ENCODE results near the gene GORASP1.

Gene GORASP1

DNA sequence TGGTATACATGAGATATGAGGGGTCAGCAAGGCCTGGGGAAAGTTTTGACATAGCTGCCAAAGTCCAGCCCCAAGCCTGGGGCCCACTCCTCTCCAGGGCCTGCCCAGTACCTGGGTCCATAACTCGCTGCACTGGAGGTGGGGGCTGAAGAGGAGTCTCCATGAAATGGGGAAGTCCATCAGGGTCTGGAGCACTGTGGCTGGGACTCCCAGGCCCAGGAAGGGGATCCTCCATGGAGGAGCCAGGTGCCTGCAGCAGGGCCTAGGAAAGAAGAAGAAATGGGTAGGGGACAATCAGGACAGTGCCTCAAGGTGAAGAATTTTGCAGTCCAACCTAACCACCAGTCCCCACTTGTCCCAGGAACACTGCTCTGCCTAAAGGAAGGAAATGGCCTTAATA, 8.2 kb downstream of the GORASP1 start:
- no peak overlapping the region for H3K27ac ChIP-seq
- TF ChIP-seq ZFX (IDR thresholded peaks at IDR 0.05) (no peak), CTCF (conservative IDR thresholded peaks at IDR 0.05) (no peak)

DNA sequence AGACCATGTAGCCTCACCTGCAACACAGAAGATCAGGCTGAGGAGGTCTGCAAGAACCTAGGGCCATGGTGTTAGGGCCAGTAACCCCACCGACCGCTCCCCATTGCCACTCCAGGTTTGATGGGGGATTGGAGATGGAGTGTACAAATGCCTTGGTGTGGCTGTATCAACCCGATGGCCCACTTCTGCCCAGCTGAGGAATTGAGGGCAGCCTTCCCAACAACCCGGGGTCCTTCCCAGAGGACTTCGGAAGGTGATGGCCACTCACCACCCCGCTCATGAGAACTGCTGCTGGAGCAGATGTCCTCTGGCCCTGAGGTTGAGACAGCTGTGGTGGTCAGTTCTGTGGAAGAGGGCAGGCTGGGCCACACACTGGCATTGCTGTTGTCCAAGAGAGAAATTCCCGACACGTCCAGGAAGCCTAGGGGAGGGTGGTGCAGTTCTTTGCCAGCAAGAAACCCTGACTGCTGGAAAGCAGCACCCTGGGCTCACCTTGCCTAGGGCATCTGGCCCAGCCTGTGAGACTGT, 8.9 kb downstream of the GORASP1 start:
- no peak overlapping the region for H3K27ac ChIP-seq
- no peak for TF ChIP-seq ZFX (IDR thresholded peaks at IDR 0.05)
- TF ChIP-seq CTCF (conservative IDR thresholded peaks at IDR 0.05): no peak

GRCh38 chr3:39097716-39098472, 9.5 kb downstream of the GORASP1 start:
- H3K27ac ChIP-seq: no peak overlapping the region
- TF ChIP-seq ZFX (IDR thresholded peaks at IDR 0.05) (no peak), CTCF (conservative IDR thresholded peaks at IDR 0.05) (no peak)

DNA sequence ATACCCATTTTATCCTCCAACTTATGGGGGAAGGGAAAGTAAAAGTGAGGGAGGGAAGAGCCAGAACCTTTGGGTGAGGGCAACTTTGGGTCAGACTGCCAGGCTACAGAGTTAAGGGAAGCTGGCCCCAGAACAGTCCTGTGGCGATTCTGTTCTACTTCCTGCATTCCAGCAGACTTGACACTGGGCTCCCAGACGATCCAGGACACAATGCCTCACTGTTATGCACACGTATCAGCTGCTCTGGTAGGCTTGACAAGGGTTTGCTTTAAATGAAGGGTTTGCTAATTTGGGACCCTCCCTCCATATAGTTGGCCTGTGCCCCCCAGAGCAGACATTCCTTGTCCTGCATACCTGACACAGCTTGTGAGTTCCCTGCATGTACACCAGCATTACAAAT, 10.7 kb downstream of the GORASP1 start:
- TF ChIP-seq ZFX (IDR thresholded peaks at IDR 0.05) (no peak), CTCF (conservative IDR thresholded peaks at IDR 0.05) (no peak)
- no peak overlapping the region for H3K27ac ChIP-seq

GRCh38 chr3:39095778-39096177, 11.6 kb downstream of the GORASP1 start:
- no peak for TF ChIP-seq ZFX (IDR thresholded peaks at IDR 0.05)
- no peak for TF ChIP-seq CTCF (conservative IDR thresholded peaks at IDR 0.05)
- no peak overlapping the region for H3K27ac ChIP-seq

DNA sequence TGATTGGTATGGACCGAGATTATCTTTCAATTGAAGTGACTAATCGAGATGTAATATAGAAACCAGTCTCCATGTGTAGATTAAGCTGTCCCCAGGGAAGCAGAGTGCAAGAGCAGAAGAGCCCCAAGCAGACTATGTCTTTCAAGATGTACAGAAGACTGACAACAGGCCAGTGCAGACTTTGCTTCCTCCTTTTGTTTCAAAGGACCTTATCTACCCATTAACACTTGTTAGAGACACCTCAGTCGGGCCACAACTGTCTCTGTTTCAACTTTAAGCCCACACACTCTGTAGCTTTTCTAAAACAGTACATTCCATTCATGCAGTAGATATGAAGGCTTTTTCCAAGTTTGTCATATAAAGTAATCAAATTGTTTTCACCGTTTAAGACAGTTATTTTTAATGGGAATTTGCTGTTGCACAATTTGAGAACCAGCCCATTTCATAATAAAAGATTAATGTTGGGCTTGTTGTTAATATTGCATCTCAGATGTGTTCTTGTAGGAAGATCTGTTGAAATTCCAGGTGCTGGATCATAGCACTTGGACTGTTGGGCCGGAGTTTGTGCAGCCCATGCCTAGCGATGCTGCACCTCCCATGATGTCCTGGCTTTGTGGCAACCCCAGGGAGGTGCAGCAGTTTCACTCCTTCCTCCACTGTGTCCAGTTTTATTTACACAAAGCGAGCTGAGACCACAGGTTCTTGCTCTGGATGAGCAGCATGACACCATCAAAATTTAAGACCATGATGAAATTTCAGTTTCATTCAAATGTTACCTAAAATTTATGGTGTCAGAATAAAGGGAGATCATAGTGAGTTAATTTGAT, 12.4 kb downstream of the GORASP1 start:
- no peak overlapping the region for H3K27ac ChIP-seq
- TF ChIP-seq CTCF (conservative IDR thresholded peaks at IDR 0.05): no peak
- TF ChIP-seq ZFX (IDR thresholded peaks at IDR 0.05): no peak

DNA sequence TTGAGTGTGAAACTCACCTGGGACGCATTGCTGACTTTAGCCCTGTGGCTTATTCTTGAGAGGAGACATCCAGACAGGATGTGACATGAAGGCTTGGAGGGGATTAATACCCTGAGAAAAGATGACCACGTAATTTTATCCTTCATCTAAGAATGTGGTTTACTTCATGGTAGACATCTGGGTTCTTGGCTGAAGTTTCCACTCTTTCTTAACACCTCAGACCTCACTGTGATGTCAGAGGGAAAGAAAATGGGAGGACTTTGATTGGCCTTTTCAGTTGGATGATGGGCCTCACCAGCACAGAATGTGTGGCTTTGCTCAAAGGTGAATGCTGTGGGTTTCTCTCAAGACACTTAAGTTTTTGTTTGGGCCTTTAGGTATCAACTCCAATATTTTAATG, 16.5 kb downstream of the GORASP1 start:
- no peak overlapping the region for H3K27ac ChIP-seq
- no peak for TF ChIP-seq ZFX (IDR thresholded peaks at IDR 0.05)
- no peak for TF ChIP-seq CTCF (conservative IDR thresholded peaks at IDR 0.05)

Measured in C4-2B (cell line).